Measurements from ENCODE around the gene DDA1. TPM values are rescaled to one million over a fixed set of nuclear protein-coding genes. Genes with fewer than 3 reads are reported as not detected.

Gene DDA1
- total RNA-seq, 1 experiment from 2014 or later, result 50.3 TPM

GRCh38 chr19:17329366-17330261 lies 20.3 kb downstream of the DDA1 start:
- no peak for DNase-seq (ENCODE audit: low read depth)

- no peak for DNase-seq (ENCODE audit: low read depth)
These were observed 21.1 kb downstream of the DDA1 start for GRCh38 chr19:17330262-17331044.

DNA sequence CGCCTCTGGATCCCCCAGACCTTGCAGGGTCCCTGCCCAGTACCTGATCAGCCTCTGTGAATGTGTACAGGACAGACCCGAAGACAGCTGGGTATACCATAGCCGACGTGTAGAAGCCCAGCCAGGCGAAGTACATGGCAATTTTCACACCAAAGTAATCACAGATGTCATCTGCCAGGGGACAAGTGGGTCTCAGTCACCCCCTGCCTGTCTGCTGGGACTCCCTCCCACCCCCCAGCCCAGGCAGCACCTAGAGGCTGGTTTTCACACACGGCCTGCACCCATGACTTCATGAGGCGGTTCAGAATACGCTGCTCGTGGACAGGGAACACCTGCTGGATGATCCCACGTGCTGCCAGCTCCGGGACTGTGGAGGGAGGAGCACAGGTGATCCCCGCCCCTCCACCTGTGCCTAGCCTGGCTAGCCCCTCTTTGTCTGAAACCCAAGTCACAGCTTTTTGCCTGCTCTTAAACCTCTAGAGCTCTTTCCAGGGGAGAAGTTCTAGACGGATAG lies 21.7 kb downstream of the DDA1 start:
- no peak for DNase-seq (ENCODE audit: low read depth)

DNA sequence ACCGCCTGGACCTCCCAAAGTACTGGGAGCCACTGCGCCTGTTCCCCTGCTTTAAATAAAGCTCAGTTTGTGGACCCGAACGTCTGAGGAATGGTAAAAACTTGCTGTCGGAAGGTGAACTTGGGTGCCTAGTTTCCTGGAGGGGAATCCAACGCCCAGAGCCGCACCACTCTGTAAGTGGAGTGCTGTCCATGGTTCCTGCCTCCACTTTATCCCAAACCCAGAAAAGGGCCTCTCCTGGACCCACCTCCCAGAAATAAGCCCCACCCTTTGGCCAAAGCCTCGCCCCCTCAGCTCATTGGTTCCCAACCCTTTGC lies 23.0 kb downstream of the DDA1 start:
- DNase-seq (ENCODE audit: low read depth), result no peak

GRCh38 chr19:17332677-17333581 lies 23.6 kb downstream of the DDA1 start:
- peak; percentile 56 for DNase-seq (ENCODE audit: low read depth)

DNA sequence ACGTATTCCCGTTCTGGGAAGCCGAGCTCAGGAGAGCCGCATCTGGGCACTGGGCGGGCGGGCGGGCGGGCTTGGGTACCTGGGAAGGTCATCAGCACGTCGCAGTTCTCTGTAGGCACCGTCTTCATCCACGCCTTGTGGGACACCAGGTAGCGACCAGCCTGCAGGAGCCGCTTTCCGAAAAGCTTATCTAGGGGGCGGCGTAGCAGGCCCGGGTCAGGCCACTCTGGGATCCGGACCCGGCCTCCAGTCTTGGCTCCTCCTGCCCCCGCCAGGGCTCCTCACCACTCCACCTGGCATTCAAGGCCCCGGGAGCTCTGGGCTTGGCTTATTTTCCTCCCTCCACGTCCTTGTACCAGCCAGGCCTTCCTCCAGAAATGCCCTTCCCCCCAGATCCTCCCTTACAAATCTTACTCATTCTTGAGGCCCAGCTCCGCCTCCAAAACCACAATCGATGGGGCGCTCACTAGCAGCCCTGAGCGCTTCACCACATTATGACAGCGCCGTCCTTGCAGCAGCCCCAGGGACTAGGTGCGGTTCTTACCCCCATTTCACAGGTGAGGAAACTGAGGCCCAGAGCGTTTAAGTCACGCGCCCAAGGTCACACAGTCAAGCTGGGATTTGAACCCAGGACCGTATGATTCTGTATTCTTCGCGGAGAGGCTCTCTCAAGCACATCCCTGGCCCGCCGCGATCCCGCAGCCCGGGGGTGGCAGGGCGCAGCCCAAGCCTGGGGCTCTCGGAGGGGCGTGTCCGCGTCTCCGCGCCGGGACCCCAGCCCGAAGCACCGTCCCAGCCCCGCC lies 24.4 kb downstream of the DDA1 start:
- peak; percentile 95 for DNase-seq (ENCODE audit: low read depth)

DNA sequence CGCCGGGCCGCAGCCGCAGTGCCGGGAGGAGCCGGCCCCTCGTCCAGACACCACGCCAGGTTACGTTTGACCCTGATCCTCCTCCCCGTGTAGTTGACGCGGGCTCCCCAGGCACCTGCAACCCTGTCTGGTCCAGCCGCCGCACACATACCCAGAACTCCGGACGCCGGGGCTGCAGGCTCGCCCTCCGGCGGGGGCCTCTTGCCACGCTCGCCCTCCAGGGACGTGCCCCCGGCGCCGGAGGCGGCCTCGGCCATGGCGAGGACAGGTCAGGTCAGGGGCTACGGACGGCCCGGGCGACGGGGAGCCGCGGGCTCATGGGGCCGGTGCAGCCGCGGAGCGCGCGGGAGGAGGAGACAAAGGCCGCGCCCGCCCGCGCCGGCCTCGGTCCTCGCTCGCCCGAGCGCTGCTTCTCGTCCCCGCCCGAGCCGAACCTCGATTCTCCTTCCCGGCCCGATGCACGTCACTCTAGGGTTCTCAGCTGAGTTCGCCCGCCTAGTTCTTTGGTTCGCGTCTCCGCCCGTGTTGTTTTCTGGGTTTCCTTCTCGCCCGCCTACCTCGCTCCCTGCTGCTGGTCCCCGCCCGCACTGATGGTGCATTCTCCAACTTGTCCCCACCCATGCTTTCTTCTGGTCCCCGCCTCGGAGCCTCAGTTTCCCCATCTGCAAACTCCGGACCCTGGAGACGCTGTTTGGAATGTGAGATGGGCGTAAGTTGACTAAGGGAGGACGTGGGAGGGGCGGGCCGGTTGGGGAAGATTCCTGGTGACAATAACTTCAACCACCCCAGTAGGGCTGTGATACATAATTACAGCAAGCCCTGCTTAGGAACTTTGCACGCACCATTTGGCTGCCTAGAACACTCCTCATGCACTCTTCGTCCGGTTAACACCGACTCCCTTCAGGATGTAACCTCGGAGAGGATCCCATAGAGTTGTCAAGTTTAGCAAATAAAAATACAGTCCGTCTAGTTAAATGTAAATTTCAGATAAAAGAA lies 25.3 kb downstream of the DDA1 start, which contains the start of gene ANO8:
Gene ANO8 (minus strand): TSS at position 442 of the 996 bp plus-strand sequence. CDS start 185 bp downstream, at position 257.
- peak; percentile 97 for DNase-seq (ENCODE audit: low read depth)

- DNase-seq (ENCODE audit: low read depth), result no peak
These were observed 26.2 kb downstream of the DDA1 start for GRCh38 chr19:17335575-17335974.

DNA sequence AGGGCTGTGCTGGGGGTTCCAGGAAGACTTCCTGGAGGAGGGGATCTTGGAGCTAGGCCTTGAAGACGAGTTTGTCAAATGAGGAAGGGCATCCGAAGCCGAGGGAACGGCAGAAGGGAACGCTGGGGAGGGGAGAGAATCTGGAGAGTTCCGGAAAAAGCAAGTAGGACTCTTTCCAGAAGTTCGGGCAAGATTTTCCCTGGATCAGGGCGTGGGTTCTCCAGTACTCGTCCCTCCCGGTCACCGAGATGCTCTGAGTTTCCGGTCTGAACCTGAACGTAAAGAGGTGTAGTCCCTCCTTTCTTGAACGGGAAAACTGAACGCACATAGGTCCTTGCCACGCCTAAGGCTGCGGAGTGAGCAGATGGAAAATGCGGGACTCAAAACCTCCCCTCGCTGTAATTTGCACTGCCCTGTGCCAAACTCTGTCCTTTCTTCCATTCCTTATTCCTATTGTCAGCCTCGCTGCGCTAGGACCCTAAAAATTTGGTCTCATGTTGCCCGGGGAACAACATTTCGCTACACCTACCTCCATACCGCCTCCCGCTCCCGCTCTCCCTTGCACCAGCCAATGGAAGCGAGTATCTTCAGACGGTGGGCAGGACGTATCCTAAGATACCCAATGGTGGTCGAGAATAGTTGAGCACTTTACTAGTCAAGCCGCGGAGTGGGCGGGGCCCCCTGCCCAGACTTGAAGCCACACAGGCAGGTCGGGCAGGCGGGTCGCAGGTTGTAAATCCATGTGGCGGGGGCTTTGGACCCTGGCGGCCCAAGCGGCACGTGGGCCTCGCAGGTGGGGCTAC lies 27.7 kb downstream of the DDA1 start, which contains the start of gene GTPBP3:
Gene GTPBP3 (plus strand): TSS at position 682 of the 803 bp plus-strand sequence. CDS start 59 bp downstream, at position 741.
- DNase-seq (ENCODE audit: low read depth), result peak; percentile 99

GRCh38 chr19:17337675-17338432 lies 28.5 kb downstream of the DDA1 start:
- no peak for DNase-seq (ENCODE audit: low read depth)

DNA sequence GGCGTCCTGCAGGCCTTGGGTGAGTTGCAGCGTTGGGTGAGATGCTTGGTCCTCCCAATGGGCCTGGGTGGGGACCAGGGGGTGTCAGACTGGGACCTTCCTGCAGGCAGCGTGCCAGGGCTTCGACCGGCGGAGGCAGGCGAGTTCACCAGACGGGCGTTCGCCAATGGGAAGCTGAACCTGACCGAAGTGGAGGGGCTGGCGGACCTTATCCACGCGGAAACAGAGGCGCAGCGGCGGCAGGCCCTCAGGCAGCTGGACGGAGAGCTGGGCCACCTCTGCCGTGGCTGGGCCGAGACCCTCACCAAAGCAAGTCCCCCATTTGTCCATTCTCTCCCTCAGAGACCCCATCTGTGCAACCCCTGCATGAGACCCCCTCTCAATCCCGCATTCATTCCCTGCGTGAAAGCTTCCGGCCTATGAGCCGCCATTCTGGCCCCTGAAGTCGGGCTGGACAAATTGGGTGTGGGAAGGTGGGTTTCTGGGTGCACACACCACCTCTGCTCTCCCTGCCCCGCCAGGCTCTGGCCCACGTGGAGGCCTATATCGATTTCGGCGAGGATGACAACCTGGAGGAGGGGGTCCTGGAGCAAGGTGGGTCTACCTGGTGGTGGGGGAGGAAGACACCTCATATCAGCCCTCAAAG lies 29.2 kb downstream of the DDA1 start:
- DNase-seq (ENCODE audit: low read depth), result no peak

- DNase-seq (ENCODE audit: low read depth), result no peak
These were observed 29.9 kb downstream of the DDA1 start for GRCh38 chr19:17339088-17339741.

DNA sequence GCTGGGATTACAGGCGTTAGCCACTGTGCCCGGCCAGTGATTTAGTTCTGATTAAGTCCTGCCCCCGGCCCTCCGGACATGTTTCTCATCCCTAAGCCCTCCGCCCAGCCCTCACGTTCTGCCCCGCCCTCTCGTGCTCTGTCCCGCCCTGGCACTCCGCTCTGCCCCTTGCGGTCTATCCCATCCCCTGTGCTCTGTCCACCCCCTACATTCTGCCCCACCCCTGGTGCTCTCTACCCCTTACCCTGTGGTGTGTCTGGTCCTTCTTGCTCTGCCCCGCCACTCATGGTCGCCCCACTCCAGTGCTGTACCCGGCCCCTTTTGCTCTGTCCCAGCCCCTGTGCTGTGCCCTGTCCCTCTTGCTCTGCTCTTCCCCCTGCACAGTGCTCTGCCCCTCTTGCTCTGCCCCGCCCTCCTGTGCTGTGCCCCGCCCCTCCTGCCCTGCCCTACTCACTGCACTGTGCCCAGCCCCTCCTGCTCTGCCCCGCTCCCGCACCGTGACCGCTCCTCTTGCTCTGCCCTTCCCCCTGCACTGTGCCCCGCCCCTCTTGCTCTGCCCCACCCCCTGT lies 31.0 kb downstream of the DDA1 start:
- DNase-seq (ENCODE audit: low read depth), result no peak

GRCh38 chr19:17340871-17341357 lies 31.6 kb downstream of the DDA1 start:
- DNase-seq (ENCODE audit: low read depth), result no peak

GRCh38 chr19:17341386-17341785 lies 32.0 kb downstream of the DDA1 start:
- no peak for DNase-seq (ENCODE audit: low read depth)

GRCh38 chr19:17341845-17342244 lies 32.5 kb downstream of the DDA1 start:
- no peak for DNase-seq (ENCODE audit: low read depth)

Measured in M059J (cell line).